ENCODE results near the gene ATP13A5. TPM values are rescaled to one million over a fixed set of nuclear protein-coding genes. Genes with fewer than 3 reads are reported as not detected.

Gene ATP13A5
- total RNA-seq, 1 experiment from 2014 or later = not detected

DNA sequence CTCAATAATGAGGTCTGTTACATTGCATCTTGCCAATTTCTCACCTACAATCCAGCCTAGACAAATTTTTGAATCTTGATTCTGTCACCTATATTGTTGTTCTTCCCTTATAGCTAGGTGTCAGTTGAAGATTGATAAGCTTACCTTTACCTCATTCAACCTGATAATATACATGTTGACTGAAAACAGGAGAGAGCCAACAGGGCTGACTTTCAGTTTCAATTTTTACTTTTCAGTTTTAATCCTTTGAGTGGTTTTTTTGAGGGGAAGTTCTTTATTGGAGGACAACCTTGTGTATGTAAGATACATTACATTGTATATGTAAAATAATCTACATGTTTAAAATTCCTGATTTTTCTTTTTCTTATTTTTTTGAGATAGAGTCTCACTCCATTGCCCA is 5.8 kb downstream of the ATP13A5 start:
- no peak for DNase-seq (ENCODE audit: low read depth in 1 of 2, low spot score in 2 of 2)
- no peak overlapping the region for H3K27ac ChIP-seq
- no peaks in the 10 kb centered on the region for H3K36me3 ChIP-seq
- H3K4me1 ChIP-seq (replicated peaks) = no peaks in the 10 kb centered on the region
- no peaks in the 10 kb centered on the region for H3K9me3 ChIP-seq (replicated peaks)
- no peak overlapping the region for H3K4me3 ChIP-seq
- no peaks in the 10 kb centered on the region for H3K27me3 ChIP-seq (replicated peaks)

DNA sequence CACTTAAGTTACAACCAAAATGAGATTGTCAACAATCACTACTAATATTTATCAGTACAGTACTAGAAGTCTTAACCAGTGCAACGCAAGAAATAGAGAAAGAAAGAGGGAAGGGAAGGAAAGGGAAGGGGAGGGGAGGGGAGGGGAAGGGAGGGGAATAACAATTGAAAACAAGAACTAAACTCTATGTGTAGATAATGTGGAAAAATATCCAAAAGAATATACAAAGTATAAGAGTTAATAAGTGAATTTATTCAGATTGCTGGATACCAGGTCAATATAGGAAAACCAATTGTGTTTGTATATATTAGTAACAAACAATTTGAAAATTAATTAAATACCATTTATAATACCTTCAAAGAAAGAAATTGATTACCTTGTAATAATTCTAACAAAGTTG is 10.7 kb downstream of the ATP13A5 start:
- Histone ChIP-seq H3K27ac (no peak overlapping the region), H3K36me3 (no peaks in the 10 kb centered on the region), H3K9me3 (replicated peaks) (no peaks in the 10 kb centered on the region), H3K27me3 (replicated peaks) (no peaks in the 10 kb centered on the region), H3K4me3 (no peak overlapping the region), H3K4me1 (replicated peaks) (no peaks in the 10 kb centered on the region)
- no peak for DNase-seq (ENCODE audit: low read depth in 1 of 2, low spot score in 2 of 2)

GRCh38 chr3:193357291-193357690 is 21.3 kb downstream of the ATP13A5 start:
- Histone ChIP-seq H3K4me1 (replicated peaks) (no peaks in the 10 kb centered on the region), H3K27ac (no peak overlapping the region), H3K36me3 (no peaks in the 10 kb centered on the region), H3K9me3 (replicated peaks) (no peaks in the 10 kb centered on the region), H3K27me3 (replicated peaks) (no peaks in the 10 kb centered on the region), H3K4me3 (no peak overlapping the region)
- no peak for DNase-seq (ENCODE audit: low read depth in 1 of 2, low spot score in 2 of 2)

DNA sequence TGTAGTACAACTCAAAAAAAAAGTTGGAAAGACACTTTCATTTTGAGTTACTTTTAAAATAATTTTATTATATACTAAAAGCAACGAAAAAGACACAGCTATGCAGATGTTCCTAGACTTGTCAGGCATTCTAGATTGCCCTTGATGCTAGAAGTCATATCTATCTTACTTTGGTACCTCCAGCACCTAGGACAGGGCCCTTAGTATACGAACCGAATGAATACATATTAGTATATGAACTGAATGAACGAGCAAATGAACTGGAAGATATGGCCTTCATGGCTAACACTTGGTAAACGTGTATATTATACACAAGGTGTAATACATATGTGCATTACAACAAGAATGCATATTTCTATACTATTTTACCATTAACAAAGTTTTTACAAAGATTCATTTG is 24.1 kb downstream of the ATP13A5 start:
- Histone ChIP-seq H3K27me3 (replicated peaks) (no peaks in the 10 kb centered on the region), H3K27ac (no peak overlapping the region)
- DNase-seq (ENCODE audit: low read depth in 1 of 2, low spot score in 2 of 2) = no peak

DNA sequence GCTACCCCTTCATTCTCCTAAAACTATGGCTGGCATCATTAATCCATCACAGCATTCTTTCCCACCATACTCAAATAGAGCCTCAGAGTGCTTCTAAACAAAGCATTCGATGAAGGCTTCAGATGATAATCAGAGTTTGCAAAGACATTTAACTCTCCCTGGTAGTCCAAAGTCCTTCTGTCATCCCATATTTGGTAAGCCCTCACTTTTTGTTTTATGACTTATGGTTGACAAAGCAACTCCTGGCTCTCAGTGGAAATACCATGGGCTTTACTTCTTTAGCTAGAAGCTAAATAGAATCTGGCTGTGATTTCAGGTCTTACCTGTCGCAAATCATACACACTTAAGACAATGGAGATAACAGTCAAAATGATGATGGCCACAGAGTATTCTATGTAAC is 27.8 kb downstream of the ATP13A5 start:
- DNase-seq (ENCODE audit: low read depth in 1 of 2, low spot score in 2 of 2) = no peak
- Histone ChIP-seq H3K27me3 (replicated peaks) (no peaks in the 10 kb centered on the region), H3K4me1 (replicated peaks) (no peaks in the 10 kb centered on the region)

More for the DNA sequence above, 24.1 kb downstream of the ATP13A5 start:
- Histone ChIP-seq H3K36me3 (no peaks in the 10 kb centered on the region), H3K4me3 (no peak overlapping the region), H3K4me1 (replicated peaks) (no peaks in the 10 kb centered on the region), H3K9me3 (replicated peaks) (no peaks in the 10 kb centered on the region)

DNA sequence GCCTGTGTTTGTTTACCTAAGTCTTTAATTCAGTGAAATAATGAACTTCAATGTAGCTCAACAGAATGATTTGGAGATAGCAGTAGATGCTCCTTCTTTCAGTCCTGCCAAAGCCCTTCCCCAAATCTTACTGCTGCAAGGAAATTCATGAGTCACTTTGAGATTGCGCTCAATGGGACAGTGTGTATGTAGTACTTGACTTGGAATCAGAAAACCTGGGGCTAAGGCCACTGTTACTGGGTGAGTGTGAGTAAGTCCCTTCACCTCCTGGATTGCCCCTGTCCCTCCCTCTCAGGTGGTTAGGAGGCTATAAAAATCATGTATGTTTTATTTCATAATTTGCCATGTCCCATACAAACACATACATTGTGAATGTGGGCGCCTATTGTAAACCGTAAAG is 29.9 kb downstream of the ATP13A5 start:
- H3K36me3 ChIP-seq = no peaks in the 10 kb centered on the region
- H3K27me3 ChIP-seq (replicated peaks) = no peaks in the 10 kb centered on the region
- H3K4me3 ChIP-seq = no peak overlapping the region
- no peaks in the 10 kb centered on the region for H3K9me3 ChIP-seq (replicated peaks)
- no peak for DNase-seq (ENCODE audit: low read depth in 1 of 2, low spot score in 2 of 2)
- no peak overlapping the region for H3K27ac ChIP-seq
- H3K4me1 ChIP-seq (replicated peaks) = no peaks in the 10 kb centered on the region

More for the DNA sequence above, 27.8 kb downstream of the ATP13A5 start:
- Histone ChIP-seq H3K9me3 (replicated peaks) (no peaks in the 10 kb centered on the region), H3K4me3 (no peak overlapping the region), H3K36me3 (no peaks in the 10 kb centered on the region), H3K27ac (no peak overlapping the region)

DNA sequence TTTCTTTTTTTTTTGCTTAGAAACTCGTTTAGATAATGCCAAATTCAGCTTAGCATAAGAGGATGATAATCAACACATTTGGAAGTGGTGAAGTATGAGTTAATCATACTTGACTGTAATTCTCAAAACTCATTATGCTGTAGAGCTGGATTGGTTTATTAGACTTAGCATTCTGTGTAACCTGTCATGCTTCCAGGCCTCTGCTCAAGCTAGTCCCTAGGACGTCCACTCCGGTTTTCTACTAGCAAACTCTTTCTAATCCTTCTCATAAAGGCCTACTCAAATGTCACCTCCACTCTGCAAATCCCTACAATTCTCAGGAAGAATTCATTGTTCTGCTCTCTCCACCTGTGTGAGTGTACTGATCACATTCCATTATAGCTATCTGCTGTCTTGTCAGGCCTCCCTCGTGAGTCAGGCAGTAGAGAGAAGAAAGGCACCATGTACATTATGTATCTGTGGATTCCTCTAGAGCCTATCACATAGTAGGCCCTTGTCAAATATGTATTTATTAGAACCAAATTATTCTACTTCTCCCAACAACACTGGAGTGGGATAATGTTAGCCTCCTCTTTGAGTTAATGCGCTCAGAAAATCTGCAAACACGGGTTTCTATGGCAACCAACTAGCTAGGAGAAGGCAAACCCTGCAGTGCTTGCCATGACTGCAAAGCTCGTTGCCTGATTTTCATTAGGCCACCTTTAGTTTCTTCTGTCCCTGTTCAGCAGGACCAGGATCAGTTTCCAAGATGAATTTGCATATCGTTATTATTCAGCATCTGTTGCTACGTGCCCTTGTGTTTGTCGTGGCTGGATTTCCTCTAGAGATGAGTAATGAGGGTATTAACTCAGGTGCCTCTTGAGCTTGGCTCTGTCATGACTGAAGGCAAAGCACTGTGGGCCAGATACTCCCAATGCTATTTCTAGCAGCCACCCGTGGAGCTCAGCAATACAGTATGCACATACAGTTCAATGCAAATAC is 30.7 kb downstream of the ATP13A5 start:
- no peak for DNase-seq (ENCODE audit: low read depth in 1 of 2, low spot score in 2 of 2)
- no peak overlapping the region for H3K4me3 ChIP-seq
- no peak overlapping the region for H3K27ac ChIP-seq
- no peaks in the 10 kb centered on the region for H3K36me3 ChIP-seq
- no peaks in the 10 kb centered on the region for H3K27me3 ChIP-seq (replicated peaks)
- no peaks in the 10 kb centered on the region for H3K4me1 ChIP-seq (replicated peaks)
- H3K9me3 ChIP-seq (replicated peaks) = no peaks in the 10 kb centered on the region

DNA sequence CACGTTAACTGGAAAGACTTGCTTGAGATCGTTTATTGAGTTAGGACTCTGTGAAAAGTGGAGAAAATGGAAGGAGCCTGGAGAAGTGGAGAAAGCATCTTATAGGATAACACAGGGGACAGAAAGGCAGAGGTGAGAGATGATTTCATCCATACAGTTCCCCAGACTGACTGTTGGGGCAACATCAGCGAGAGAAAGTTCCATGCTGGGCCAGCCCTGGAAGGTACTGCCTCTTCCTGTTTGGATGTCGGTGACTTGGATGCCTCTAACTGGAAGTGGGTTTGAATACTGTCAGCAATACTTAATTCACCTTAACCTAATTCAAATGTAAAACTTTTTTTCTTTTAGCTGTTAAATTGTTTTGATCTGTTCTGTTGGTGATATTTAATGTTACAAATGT is 32.3 kb downstream of the ATP13A5 start:
- H3K9me3 ChIP-seq (replicated peaks) = no peaks in the 10 kb centered on the region
- no peaks in the 10 kb centered on the region for H3K36me3 ChIP-seq
- H3K4me1 ChIP-seq (replicated peaks) = no peaks in the 10 kb centered on the region
- no peaks in the 10 kb centered on the region for H3K27me3 ChIP-seq (replicated peaks)
- no peak overlapping the region for H3K27ac ChIP-seq
- H3K4me3 ChIP-seq = no peak overlapping the region
- DNase-seq (ENCODE audit: low read depth in 1 of 2, low spot score in 2 of 2) = no peak

GRCh38 chr3:193345431-193345830 is 33.1 kb downstream of the ATP13A5 start:
- Histone ChIP-seq H3K36me3 (no peaks in the 10 kb centered on the region), H3K27me3 (replicated peaks) (no peaks in the 10 kb centered on the region), H3K4me3 (no peak overlapping the region), H3K27ac (no peak overlapping the region), H3K4me1 (replicated peaks) (no peaks in the 10 kb centered on the region), H3K9me3 (replicated peaks) (no peaks in the 10 kb centered on the region)
- no peak for DNase-seq (ENCODE audit: low read depth in 1 of 2, low spot score in 2 of 2)

DNA sequence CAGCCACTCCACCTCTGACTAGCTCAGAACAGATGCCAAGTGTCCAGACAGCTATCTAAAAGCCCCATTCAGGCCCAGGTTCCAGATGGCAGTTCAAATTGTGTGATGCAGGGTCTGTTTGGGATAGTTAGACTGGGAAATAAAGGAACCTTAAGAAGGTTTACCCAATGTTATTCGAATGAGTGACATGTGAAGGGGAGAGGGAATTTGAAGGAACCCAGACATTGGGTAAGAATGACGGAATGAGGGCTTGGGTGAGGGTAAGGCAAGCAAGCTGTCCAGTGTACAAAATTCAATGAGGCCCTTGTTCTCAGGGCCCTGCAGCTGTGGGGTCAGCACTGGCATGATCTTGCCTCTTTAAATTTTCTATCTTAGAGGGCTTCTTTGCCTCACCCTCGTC is 34.1 kb downstream of the ATP13A5 start:
- no peaks in the 10 kb centered on the region for H3K36me3 ChIP-seq
- H3K27me3 ChIP-seq (replicated peaks) = no peaks in the 10 kb centered on the region
- no peak overlapping the region for H3K4me3 ChIP-seq
- no peak for DNase-seq (ENCODE audit: low read depth in 1 of 2, low spot score in 2 of 2)
- H3K9me3 ChIP-seq (replicated peaks) = no peaks in the 10 kb centered on the region
- H3K27ac ChIP-seq = no peak overlapping the region
- H3K4me1 ChIP-seq (replicated peaks) = no peaks in the 10 kb centered on the region

DNA sequence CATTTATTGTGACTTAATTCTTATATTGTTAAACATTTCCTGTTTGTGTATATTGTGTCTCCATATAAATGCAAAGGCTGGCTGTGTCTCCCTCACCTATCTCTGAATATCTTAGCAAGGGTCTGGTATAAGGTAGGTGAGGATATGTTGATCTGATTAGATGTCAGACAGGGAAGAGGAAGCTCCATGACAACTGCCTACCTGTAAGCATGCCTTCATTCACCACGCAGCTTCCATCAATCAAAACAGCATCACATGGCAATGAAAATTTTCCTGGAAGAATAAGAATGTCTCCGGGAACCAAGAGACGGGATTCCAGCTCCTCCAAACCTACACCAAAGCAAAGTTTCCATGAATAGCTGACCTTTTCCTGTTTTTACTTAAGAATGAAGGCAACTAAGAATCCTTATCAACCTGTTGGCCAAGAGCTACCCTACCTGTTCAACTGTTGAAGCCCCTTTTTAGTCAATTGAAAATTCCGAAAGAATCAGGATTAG is 34.8 kb downstream of the ATP13A5 start:
- H3K27ac ChIP-seq = no peak overlapping the region
- H3K36me3 ChIP-seq = no peaks in the 10 kb centered on the region
- H3K4me1 ChIP-seq (replicated peaks) = no peaks in the 10 kb centered on the region
- no peak for DNase-seq (ENCODE audit: low read depth in 1 of 2, low spot score in 2 of 2)
- no peak overlapping the region for H3K4me3 ChIP-seq
- H3K9me3 ChIP-seq (replicated peaks) = no peaks in the 10 kb centered on the region
- H3K27me3 ChIP-seq (replicated peaks) = no peaks in the 10 kb centered on the region

DNA sequence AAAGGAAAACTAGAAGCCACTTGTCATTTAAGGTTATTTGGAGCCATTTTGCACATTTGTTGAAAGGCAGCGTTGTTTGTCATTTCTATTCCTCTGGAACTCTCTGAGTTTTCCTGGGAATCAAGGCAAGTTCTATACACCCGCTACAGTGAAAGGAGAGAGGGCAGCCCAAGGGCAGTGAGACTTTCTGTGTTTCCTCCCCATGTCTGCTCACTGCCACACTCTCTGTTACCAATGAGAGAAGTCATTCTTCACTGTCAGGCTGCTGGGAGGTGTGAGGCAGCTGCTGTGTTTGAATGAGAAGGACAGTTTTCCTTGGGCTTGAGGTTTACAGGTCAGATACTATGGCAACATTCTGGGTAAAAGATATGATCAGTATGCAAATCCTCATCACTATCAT is 36.0 kb downstream of the ATP13A5 start:
- H3K27ac ChIP-seq = no peak overlapping the region
- no peaks in the 10 kb centered on the region for H3K4me1 ChIP-seq (replicated peaks)
- H3K27me3 ChIP-seq (replicated peaks) = no peaks in the 10 kb centered on the region
- H3K4me3 ChIP-seq = no peak overlapping the region
- no peak for DNase-seq (ENCODE audit: low read depth in 1 of 2, low spot score in 2 of 2)
- no peaks in the 10 kb centered on the region for H3K9me3 ChIP-seq (replicated peaks)
- H3K36me3 ChIP-seq = no peaks in the 10 kb centered on the region

DNA sequence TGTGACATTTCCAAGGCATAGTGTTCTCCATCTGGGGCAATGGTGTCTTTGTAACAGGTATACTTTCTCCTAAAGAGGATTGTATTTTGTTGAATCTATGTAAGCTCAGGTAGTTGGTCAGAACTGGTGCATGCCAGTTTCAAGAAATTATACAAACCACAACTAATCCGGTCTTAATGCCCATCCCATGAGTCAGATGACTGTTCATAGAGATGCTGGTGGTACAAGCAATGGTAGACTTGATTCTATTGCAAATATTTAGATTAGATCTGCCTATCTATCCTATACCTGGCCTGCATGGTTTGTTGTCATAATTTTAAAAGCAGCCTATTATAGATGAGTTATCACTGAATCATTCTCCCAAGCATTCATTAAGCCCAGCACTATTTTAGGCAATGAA is 43.5 kb downstream of the ATP13A5 start:
- Histone ChIP-seq H3K27ac (no peak overlapping the region), H3K4me1 (replicated peaks) (no peaks in the 10 kb centered on the region), H3K9me3 (replicated peaks) (no peaks in the 10 kb centered on the region), H3K36me3 (no peaks in the 10 kb centered on the region), H3K27me3 (replicated peaks) (no peaks in the 10 kb centered on the region), H3K4me3 (no peak overlapping the region)
- DNase-seq (ENCODE audit: low read depth in 1 of 2, low spot score in 2 of 2) = no peak

DNA sequence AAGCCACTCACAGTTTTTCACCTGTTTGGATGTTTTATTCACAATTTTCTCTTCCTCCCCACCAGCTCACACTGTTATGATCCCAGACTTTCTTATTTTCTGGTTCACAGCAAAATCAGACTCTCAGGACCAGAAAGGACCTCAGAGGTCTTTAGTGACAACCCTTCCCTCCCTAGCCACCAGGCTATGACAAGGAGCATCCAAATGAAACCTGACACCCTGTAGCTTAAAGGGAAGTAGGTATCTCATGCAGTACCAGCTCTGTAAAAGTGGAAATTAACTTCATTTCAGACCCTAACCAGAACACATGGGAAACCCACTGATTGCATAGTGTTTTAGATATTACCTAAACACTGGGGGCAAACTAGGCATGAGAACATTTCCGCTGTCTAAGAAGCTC is 45.3 kb downstream of the ATP13A5 start:
- Histone ChIP-seq H3K4me1 (replicated peaks) (no peaks in the 10 kb centered on the region), H3K4me3 (no peak overlapping the region), H3K9me3 (replicated peaks) (no peaks in the 10 kb centered on the region), H3K27me3 (replicated peaks) (no peaks in the 10 kb centered on the region), H3K27ac (no peak overlapping the region), H3K36me3 (no peaks in the 10 kb centered on the region)
- no peak for DNase-seq (ENCODE audit: low read depth in 1 of 2, low spot score in 2 of 2)

Data from SJSA1 (cell line).